H1 (cell line): ENCODE results near the gene AKIRIN2. TPM values are rescaled to one million over a fixed set of nuclear protein-coding genes. Genes with fewer than 3 reads are reported as not detected.

Source experiments
- EP300 ChIP-seq, 2 experiments: IDR thresholded peaks; 1 replicate in 1 of 2; 2 replicates in 1 of 2; pipeline ENCODE4 v1.6.1; 2011 to 2012; ENCODE audit warnings: low read depth in 2 of 2, low read length in 2 of 2, mild to moderate bottlenecking in 2 of 2, borderline replicate concordance in 1 of 2, inconsistent platforms in 1 of 2, moderate library complexity in 1 of 2
- RFX5 ChIP-seq: IDR thresholded peaks from 2 replicates; pipeline ENCODE4 v1.6.1; 2011; ENCODE audit warnings: low read depth, low read length, improper control_type of control experiment, borderline replicate concordance
- polyA plus RNA-seq, 7 experiments: library from polyadenylated mRNA; depleted of rRNA in 3 of 7; stranded (reverse) in 5 of 7; unstranded in 2 of 7; fragments of >200 nt in 5 of 7; fragments of 200-250 nt in 2 of 7; gene quantifications; 1 replicate in 5 of 7; 2 replicates in 1 of 7; 4 replicates in 1 of 7; pipeline versions ENCODE4 v1.2.1 to v1.2.3, GENCODE V29; 2011 to 2013; ENCODE audit warnings: missing spikeins in 2 of 7, mixed read lengths in 2 of 7
- total RNA-seq: library from RNA; stranded (reverse); fragmentation: NEBNext Ultra II Directional; extraction: Animal tissue kit (Norgen Biotek cat#: 25700); gene quantifications from 2 replicates; pipeline ENCODE4 v1.2.1, GENCODE V29; 2021

The AKIRIN2 gene
- total and polyA plus RNA-seq, 2 of the 8 experiments (the other 6 are each of a cell fraction or from before 2014, with no cell fraction given), result 35.6 to 75.3 TPM

- TF ChIP-seq EP300 (IDR thresholded peaks at IDR 0.05; ENCODE audit: borderline replicate concordance in 1 of 2, low read depth in 2 of 2, low read length in 2 of 2) (no peak), RFX5 (no peak)
Measured at GRCh38 chr6:87670707-87671106, 31.3 kb downstream of the AKIRIN2 start (continued).
